ENCODE results near the gene KRT32. TPM values are rescaled to one million over a fixed set of nuclear protein-coding genes. Genes with fewer than 3 reads are reported as not detected.

Gene KRT32
- total RNA-seq, result not detected
- polyA plus RNA-seq (ENCODE audit: insufficient read depth in 1 of 8, insufficient read length in 8 of 8, low replicate concordance in 1 of 8), result not detected
- long read RNA-seq, donor 1, result 0 reads
- long read RNA-seq, donor 2, result 0 reads
- long read RNA-seq, donor 3, result 0 reads
- long read RNA-seq, donor 4, result 0 reads
- long read RNA-seq, donor 5, result 0 reads
- long read RNA-seq, donor 6, result 0 reads
- long read RNA-seq, donor 7, result 0 reads
- long read RNA-seq, donor 8, result 0 reads
- long read RNA-seq, donor 9, result 0 reads
- long read RNA-seq, donor 10, result 0 reads
- long read RNA-seq, donor 11, result 0 reads

GRCh38 chr17:41466988-41467387 is at the start of gene KRT32:
KRT32 (minus strand) TSS chr17:41467386; CDS start chr17:41467325, 61 bp downstream.
- H3K27me3 ChIP-seq (ENCODE audit: control insufficient read depth, insufficient read depth, low read length), result no peaks in the 10 kb centered on the region
- 85% methylated on average over 8 of the region's 14 CpGs for WGBS (ENCODE audit: insufficient coverage)

DNA sequence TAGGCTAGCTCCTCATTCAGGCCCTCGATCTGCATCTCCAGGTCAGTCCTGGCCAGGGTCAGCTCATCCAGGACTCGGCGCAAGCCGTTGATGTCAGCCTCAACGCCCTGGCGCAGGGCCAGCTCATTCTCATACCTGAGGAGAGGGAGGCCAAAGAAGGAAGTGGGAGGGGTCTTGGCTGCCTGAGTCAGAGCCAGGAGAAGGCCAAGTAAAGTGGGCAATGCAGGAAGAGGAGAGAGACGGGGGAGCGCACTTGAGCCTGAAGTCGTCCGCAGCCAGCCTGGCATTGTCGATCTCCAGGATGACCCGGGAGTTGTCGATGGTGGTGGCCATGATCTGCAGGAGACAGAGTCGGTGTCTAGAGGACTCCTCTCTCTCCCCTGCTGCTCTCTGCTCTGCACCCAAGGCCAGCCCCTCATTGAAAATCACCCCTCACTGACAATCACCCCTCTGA is 49.7 kb upstream of the KRT32 start:
- H3K4me3 ChIP-seq (ENCODE audit: low read length), result no peak overlapping the region
- 80% methylated on average over 14 of the region's 14 CpGs for WGBS (ENCODE audit: insufficient coverage)
- no peak for DNase-seq
- peaks cover 10% of the 10 kb centered on the region for H3K4me1 ChIP-seq (ENCODE audit: control insufficient read depth, insufficient read depth, low read length)
- H3K9me3 ChIP-seq (replicated peaks; ENCODE audit: control insufficient read depth, low read depth, low read length), result no peaks in the 10 kb centered on the region
- H3K27ac ChIP-seq (ENCODE audit: low read length), result no peak overlapping the region
- no peaks in the 10 kb centered on the region for H3K36me3 ChIP-seq (ENCODE audit: control insufficient read depth, insufficient read depth, low read length)
- peaks cover 14% of the 10 kb centered on the region for H3K27me3 ChIP-seq (ENCODE audit: control insufficient read depth, insufficient read depth, low read length)

More at GRCh38 chr17:41466988-41467387, at the start of gene KRT32:
- Histone ChIP-seq H3K4me3 (ENCODE audit: low read length) (no peak within 1 kb of the TSS), H3K9me3 (replicated peaks; ENCODE audit: control insufficient read depth, low read depth, low read length) (no peaks in the 10 kb centered on the region), H3K27ac (ENCODE audit: low read length) (no peak within 1 kb of the TSS), H3K36me3 (ENCODE audit: control insufficient read depth, insufficient read depth, low read length) (no peaks in the 10 kb centered on the region), H3K4me1 (ENCODE audit: control insufficient read depth, insufficient read depth, low read length) (no peaks in the 10 kb centered on the region)
- DNase-seq, result no peak

GRCh38 chr17:41516147-41516829 is 49.1 kb upstream of the KRT32 start:
- no peaks in the 10 kb centered on the region for H3K9me3 ChIP-seq (replicated peaks; ENCODE audit: control insufficient read depth, low read depth, low read length)
- H3K36me3 ChIP-seq (ENCODE audit: control insufficient read depth, insufficient read depth, low read length), result no peaks in the 10 kb centered on the region
- H3K27ac ChIP-seq (ENCODE audit: low read length), result no peak overlapping the region
- DNase-seq, result no peak
- peaks cover 14% of the 10 kb centered on the region for H3K27me3 ChIP-seq (ENCODE audit: control insufficient read depth, insufficient read depth, low read length)
- no peak overlapping the region for H3K4me3 ChIP-seq (ENCODE audit: low read length)
- H3K4me1 ChIP-seq (ENCODE audit: control insufficient read depth, insufficient read depth, low read length), result peaks cover 5% of the 10 kb centered on the region
- 85% methylated on average over 11 of the region's 14 CpGs for WGBS (ENCODE audit: insufficient coverage)

DNA sequence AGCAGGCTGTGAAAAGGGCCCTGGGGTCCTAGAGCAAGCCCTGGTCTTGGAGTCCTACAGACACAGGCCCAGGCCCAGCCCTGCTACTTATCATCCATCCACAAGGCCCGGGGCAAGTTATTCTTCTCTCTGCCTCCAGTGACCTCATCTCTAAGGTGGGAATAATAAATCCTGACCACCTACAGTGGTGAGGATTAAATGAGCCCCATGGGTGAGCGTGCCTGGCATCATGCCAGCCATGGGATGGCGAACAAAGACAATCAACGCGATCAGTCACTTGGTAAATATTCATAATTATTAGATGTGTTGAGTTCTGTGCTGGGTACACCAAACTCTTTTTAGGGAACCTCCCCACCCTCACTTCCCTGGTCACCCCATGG is 46.0 kb upstream of the KRT32 start:
- H3K27me3 ChIP-seq (ENCODE audit: control insufficient read depth, insufficient read depth, low read length), result peaks cover 17% of the 10 kb centered on the region
- H3K9me3 ChIP-seq (replicated peaks; ENCODE audit: control insufficient read depth, low read depth, low read length), result no peaks in the 10 kb centered on the region
- H3K27ac ChIP-seq (ENCODE audit: low read length), result no peak overlapping the region
- WGBS (ENCODE audit: insufficient coverage), result no CpG with 5 or more reads among the region's 5 CpGs
- no peak for DNase-seq
- no peaks in the 10 kb centered on the region for H3K4me1 ChIP-seq (ENCODE audit: control insufficient read depth, insufficient read depth, low read length)
- H3K36me3 ChIP-seq (ENCODE audit: control insufficient read depth, insufficient read depth, low read length), result no peaks in the 10 kb centered on the region
- H3K4me3 ChIP-seq (ENCODE audit: low read length), result no peak overlapping the region

DNA sequence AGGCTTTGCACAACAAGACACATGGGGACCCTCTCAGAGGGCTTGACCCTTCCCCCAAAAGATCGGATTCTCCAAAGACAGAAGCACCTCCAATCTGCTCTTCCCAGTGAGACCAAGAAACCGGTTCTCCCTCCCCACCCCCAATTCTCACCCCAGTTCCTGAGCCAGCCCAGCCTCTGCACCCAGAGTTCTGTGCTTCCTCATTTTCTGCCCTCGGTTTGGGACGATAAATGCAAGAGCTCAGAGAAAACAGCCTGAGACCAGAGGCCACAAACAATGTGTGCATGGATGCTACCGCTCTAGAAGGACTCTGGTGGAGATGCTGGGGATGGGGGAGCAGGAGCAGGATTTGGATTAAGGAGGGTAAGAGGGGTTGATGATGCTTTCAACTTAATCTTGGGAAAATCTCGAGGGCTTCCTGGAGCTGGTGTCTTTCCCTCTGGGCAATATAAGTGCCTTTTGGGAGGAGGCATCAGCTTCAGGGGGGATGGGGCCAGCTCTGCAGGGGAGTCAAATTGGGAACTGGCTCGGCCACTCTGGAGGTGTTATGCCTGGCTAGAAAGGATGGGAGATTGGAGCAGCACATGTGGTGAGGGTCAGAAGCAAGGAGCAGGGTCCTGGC is 45.5 kb upstream of the KRT32 start:
- 56% methylated on average over 5 of the region's 7 CpGs for WGBS (ENCODE audit: insufficient coverage)

DNA sequence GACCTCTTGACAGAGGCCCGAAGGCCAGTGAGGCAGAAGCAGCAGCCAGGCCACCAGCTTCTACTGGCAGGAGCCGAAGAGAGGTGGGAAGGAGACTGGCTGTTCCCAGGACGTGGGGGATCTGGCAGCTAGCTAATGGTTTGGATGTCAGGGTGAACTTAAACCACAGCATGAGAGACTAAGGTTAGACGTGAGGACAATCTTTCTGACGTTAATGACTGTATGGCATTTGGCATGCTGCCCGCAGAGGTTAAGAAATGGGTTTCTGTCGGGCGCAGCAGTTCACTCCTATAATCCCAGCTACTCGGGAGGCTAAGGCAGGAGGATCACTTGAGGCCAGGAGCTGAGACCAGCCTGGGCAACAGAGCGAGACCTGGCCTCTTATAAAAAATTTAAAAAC is 44.5 kb upstream of the KRT32 start:
- Histone ChIP-seq H3K9me3 (replicated peaks; ENCODE audit: control insufficient read depth, low read depth, low read length) (no peaks in the 10 kb centered on the region), H3K4me3 (ENCODE audit: low read length) (no peak overlapping the region), H3K36me3 (ENCODE audit: control insufficient read depth, insufficient read depth, low read length) (no peaks in the 10 kb centered on the region), H3K27ac (ENCODE audit: low read length) (no peak overlapping the region), H3K4me1 (ENCODE audit: control insufficient read depth, insufficient read depth, low read length) (no peaks in the 10 kb centered on the region), H3K27me3 (ENCODE audit: control insufficient read depth, insufficient read depth, low read length) (peaks cover 17% of the 10 kb centered on the region)
- DNase-seq, result no peak
- 65% methylated on average over 6 of the region's 10 CpGs for WGBS (ENCODE audit: insufficient coverage)

More for the DNA sequence above, 45.5 kb upstream of the KRT32 start:
- no peaks in the 10 kb centered on the region for H3K36me3 ChIP-seq (ENCODE audit: control insufficient read depth, insufficient read depth, low read length)
- H3K4me1 ChIP-seq (ENCODE audit: control insufficient read depth, insufficient read depth, low read length), result no peaks in the 10 kb centered on the region
- no peak overlapping the region for H3K27ac ChIP-seq (ENCODE audit: low read length)
- no peak overlapping the region for H3K4me3 ChIP-seq (ENCODE audit: low read length)
- H3K9me3 ChIP-seq (replicated peaks; ENCODE audit: control insufficient read depth, low read depth, low read length), result no peaks in the 10 kb centered on the region
- H3K27me3 ChIP-seq (ENCODE audit: control insufficient read depth, insufficient read depth, low read length), result peaks cover 15% of the 10 kb centered on the region
- no peak for DNase-seq

GRCh38 chr17:41511116-41511515 is 43.9 kb upstream of the KRT32 start:
- Histone ChIP-seq H3K36me3 (ENCODE audit: control insufficient read depth, insufficient read depth, low read length) (no peaks in the 10 kb centered on the region), H3K4me3 (ENCODE audit: low read length) (no peak overlapping the region), H3K27ac (ENCODE audit: low read length) (no peak overlapping the region), H3K27me3 (ENCODE audit: control insufficient read depth, insufficient read depth, low read length) (peaks cover 17% of the 10 kb centered on the region), H3K4me1 (ENCODE audit: control insufficient read depth, insufficient read depth, low read length) (no peaks in the 10 kb centered on the region), H3K9me3 (replicated peaks; ENCODE audit: control insufficient read depth, low read depth, low read length) (no peaks in the 10 kb centered on the region)
- 35% methylated on average over 3 of the region's 4 CpGs for WGBS (ENCODE audit: insufficient coverage)
- DNase-seq, result no peak

GRCh38 chr17:41510251-41511065 is 43.3 kb upstream of the KRT32 start:
- 75% methylated on average over 4 of the region's 7 CpGs for WGBS (ENCODE audit: insufficient coverage)
- H3K36me3 ChIP-seq (ENCODE audit: control insufficient read depth, insufficient read depth, low read length), result no peaks in the 10 kb centered on the region
- H3K27me3 ChIP-seq (ENCODE audit: control insufficient read depth, insufficient read depth, low read length), result peaks cover 17% of the 10 kb centered on the region
- H3K4me1 ChIP-seq (ENCODE audit: control insufficient read depth, insufficient read depth, low read length), result no peaks in the 10 kb centered on the region
- no peaks in the 10 kb centered on the region for H3K9me3 ChIP-seq (replicated peaks; ENCODE audit: control insufficient read depth, low read depth, low read length)
- H3K4me3 ChIP-seq (ENCODE audit: low read length), result no peak overlapping the region
- no peak for DNase-seq
- no peak overlapping the region for H3K27ac ChIP-seq (ENCODE audit: low read length)

DNA sequence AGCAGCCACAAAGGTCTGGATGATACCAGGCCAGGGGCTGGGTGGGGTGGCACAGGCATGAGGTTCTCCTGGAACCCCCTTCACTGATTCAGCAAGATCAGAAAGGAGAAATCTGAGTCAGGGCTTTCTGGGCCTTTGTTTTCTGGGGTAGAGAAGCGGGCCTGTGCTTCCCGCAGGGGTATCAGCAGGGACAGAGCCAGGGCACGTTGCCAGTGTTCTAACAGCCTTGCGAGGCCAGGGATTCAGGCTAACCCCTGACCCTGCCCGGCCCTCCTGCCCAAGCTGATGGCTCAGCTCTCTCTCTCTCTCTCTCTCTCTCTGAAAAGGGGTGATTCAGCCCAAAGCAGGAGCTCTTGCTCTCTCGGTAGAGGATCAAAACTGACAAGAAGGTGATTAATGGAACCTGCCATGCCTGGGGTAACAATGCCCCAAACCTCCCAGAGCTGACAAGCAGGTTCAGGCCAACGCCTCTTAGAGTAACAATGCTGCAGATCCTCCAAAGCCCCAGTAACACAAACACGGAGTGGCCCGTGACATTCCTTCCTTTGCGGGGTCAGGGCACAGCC is 40.2 kb upstream of the KRT32 start:
- no peak for DNase-seq
- Histone ChIP-seq H3K9me3 (replicated peaks; ENCODE audit: control insufficient read depth, low read depth, low read length) (no peaks in the 10 kb centered on the region), H3K4me3 (ENCODE audit: low read length) (no peak overlapping the region), H3K36me3 (ENCODE audit: control insufficient read depth, insufficient read depth, low read length) (no peaks in the 10 kb centered on the region), H3K27me3 (ENCODE audit: control insufficient read depth, insufficient read depth, low read length) (peaks cover 13% of the 10 kb centered on the region), H3K4me1 (ENCODE audit: control insufficient read depth, insufficient read depth, low read length) (no peaks in the 10 kb centered on the region), H3K27ac (ENCODE audit: low read length) (no peak overlapping the region)
- 37% methylated on average over 10 of the region's 10 CpGs for WGBS (ENCODE audit: insufficient coverage)
